B cell (primary cell): Measurements from ENCODE around the gene KIF11. TPM values are rescaled to one million over a fixed set of nuclear protein-coding genes. Genes with fewer than 3 reads are reported as not detected.
A peak's percentile ranks its signal among the peaks of the same experiment; 100 is the strongest.

ENCODE experiments used
- ATAC-seq: fragments of 200-7000 bp; cut with Tn5 transposase; one replicate; pipeline ENCODE4 v1.10.0; 2021; ENCODE audit warnings: low read depth, mild to moderate bottlenecking, moderate number of reproducible peaks, moderate library complexity
- CTCF ChIA-PET: fragments of 350-600 bp; sonication (Branson Sonifier 250); formaldehyde crosslinking; loops from one replicate; lab custom pipeline; 2021; ENCODE audit warnings: antibody characterized with exemption, inconsistent platforms; lab: Charles Lee
- POLR2A ChIA-PET: fragments of 350-600 bp; sonication (Branson Sonifier 250); formaldehyde crosslinking; loops from one replicate; lab custom pipeline; 2021; ENCODE audit warnings: antibody characterized with exemption; lab: Charles Lee
- DNase-seq: peaks from one replicate; pipeline ENCODE4 v3.0.0; 2013
- H2AFZ ChIP-seq: 2 replicates; pipeline ENCODE4 v1.6.1; 2012; ENCODE audit warnings: mild to moderate bottlenecking, low read depth, low read length; ENCODE audit not compliant: insufficient read depth, poor library complexity, severe bottlenecking
- H3K27ac ChIP-seq, 2 donors: 1 replicate in 1 of 2; 2 replicates in 1 of 2; pipeline ENCODE4 v1.5.1; 2012 to 2013; ENCODE audit warnings: low read length in 2 of 2, mild to moderate bottlenecking in 2 of 2, moderate library complexity in 1 of 2
- H3K27me3 ChIP-seq, 4 experiments: fragments of 200-600 bp in 1 of 4; sonication (generic) in 1 of 4; replicated peaks in 1 of 4; 1 replicate in 2 of 4; 2 replicates in 2 of 4; pipeline versions ENCODE4 v1.6.1 to v1.7.0; 2013 to 2016; ENCODE audit warnings: low read length in 3 of 4, mild to moderate bottlenecking in 2 of 4, mixed read lengths in 1 of 4, moderate library complexity in 1 of 4; ENCODE audit not compliant: insufficient read depth in 4 of 4, control insufficient read depth in 3 of 4; ENCODE audit errors: control extremely low read depth in 1 of 4
- H3K36me3 ChIP-seq, 2 experiments: replicated peaks in 1 of 2; 1 replicate in 1 of 2; 2 replicates in 1 of 2; pipeline versions ENCODE4 v1.6.1 to v1.7.1; 2013; ENCODE audit warnings: low read length in 1 of 2; ENCODE audit not compliant: insufficient read depth in 2 of 2, control insufficient read depth in 1 of 2; ENCODE audit errors: control extremely low read depth in 1 of 2, extremely low read depth in 1 of 2
- H3K4me1 ChIP-seq, 2 donors: fragments of 200-600 bp in 1 of 2; sonication (generic) in 1 of 2; 1 replicate in 1 of 2; 2 replicates in 1 of 2; pipeline versions ENCODE4 v1.5.1 to v1.6.1; 2013 to 2017; ENCODE audit warnings: low read length in 2 of 2; ENCODE audit not compliant: control insufficient read depth in 2 of 2, insufficient read depth in 2 of 2
- H3K4me2 ChIP-seq: replicated peaks from 2 replicates; pipeline ENCODE3; 2012; ENCODE audit warnings: mild to moderate bottlenecking, low read depth, low read length; ENCODE audit not compliant: poor library complexity, severe bottlenecking
- H3K4me3 ChIP-seq, 5 experiments: fragments of 200-600 bp in 1 of 5; sonication (generic) in 1 of 5; 1 replicate in 3 of 5; 2 replicates in 2 of 5; pipeline versions ENCODE4 v1.5.1 to v1.7.0; 2011 to 2016; ENCODE audit warnings: low read length in 4 of 5, mild to moderate bottlenecking in 4 of 5, low read depth in 2 of 5, control low read depth in 1 of 5, moderate library complexity in 1 of 5; ENCODE audit not compliant: insufficient read depth in 1 of 5; ENCODE audit errors: control extremely low read depth in 1 of 5, extremely low read depth in 1 of 5
- H3K79me2 ChIP-seq: fragments of 200-600 bp; sonication (generic); one replicate; pipeline ENCODE4 v1.6.0; 2016; ENCODE audit warnings: low read length; ENCODE audit not compliant: control insufficient read depth, insufficient read depth
- H3K9ac ChIP-seq: fragments of 200-600 bp; sonication (generic); 2 replicates; pipeline ENCODE4 v1.6.1; 2017; ENCODE audit warnings: mild to moderate bottlenecking, low read length, moderate library complexity
- H3K9me3 ChIP-seq, 3 donors: one replicate each; pipeline versions ENCODE4 v1.6.1 to v1.7.1; 2013; ENCODE audit warnings: low read length in 2 of 3; ENCODE audit not compliant: control insufficient read depth in 2 of 3, insufficient read depth in 1 of 3; ENCODE audit errors: control extremely low read depth in 1 of 3
- H4K20me1 ChIP-seq: 2 replicates; pipeline ENCODE4 v1.6.0; 2012; ENCODE audit warnings: mild to moderate bottlenecking, low read length; ENCODE audit not compliant: insufficient read depth, control insufficient read depth, poor library complexity, severe bottlenecking
- H3K27ac Mint-ChIP-seq: one replicate; pipeline ENCODE4 v1.8.0; 2021; ENCODE audit warnings: mixed read lengths
- H3K27me3 Mint-ChIP-seq: one replicate; pipeline ENCODE4 v1.8.0; 2021; ENCODE audit warnings: mixed read lengths
- H3K4me1 Mint-ChIP-seq: one replicate; pipeline ENCODE4 v1.8.0; 2021; ENCODE audit warnings: mixed read lengths
- H3K4me3 Mint-ChIP-seq: one replicate; pipeline ENCODE4 v1.8.0; 2021; ENCODE audit warnings: mixed read lengths
- H3K9me3 Mint-ChIP-seq: one replicate; pipeline ENCODE4 v1.8.0; 2022; ENCODE audit warnings: mixed read lengths; ENCODE audit not compliant: insufficient read depth
- CTCF ChIP-seq: fragments of 200-600 bp; IDR thresholded peaks from one replicate; pipeline ENCODE4 v1.8.0; 2022; ENCODE audit warnings: antibody characterized with exemption, mild to moderate bottlenecking
- EZH2 ChIP-seq: IDR thresholded peaks from 2 replicates; pipeline ENCODE4 v1.6.1; 2012; ENCODE audit warnings: borderline replicate concordance, low read depth, mild to moderate bottlenecking, moderate library complexity, low read length; ENCODE audit not compliant: insufficient read depth, poor library complexity, severe bottlenecking
- WGBS: methylation state at CpG from one replicate; pipeline ENCODE4 v1.1.5; 2013; ENCODE audit warnings: missing lambda C conversion rate; ENCODE audit not compliant: insufficient coverage; 5-methylcytosine and 5-hydroxymethylcytosine counted together
- intact Hi-C: fragments of 100-400 bp; cut with micrococcal nuclease; formaldehyde crosslinking; loops from one replicate; pipeline ENCODE4 v1.10.0; 2022
- polyA plus RNA-seq: library from polyadenylated mRNA; depleted of rRNA; stranded (reverse); fragments of >200 nt; gene quantifications from 2 replicates; pipeline ENCODE4 v1.2.3, GENCODE V29; 2012
- total RNA-seq, 2 donors: library from RNA; stranded (reverse); fragments of 120-200 nt in 1 of 2; gene quantifications; 1 replicate in 1 of 2; 2 replicates in 1 of 2; pipeline versions ENCODE4 v1.2.3 to v1.2.4, GENCODE V29; 2013 to 2022

KIF11 gene
- total and polyA plus RNA-seq, 2 donors (not counting 1 experiment from before 2014, with no cell fraction given), result 0.64 to 1.8 TPM

GRCh38 chr10:92681306-92681834 is 88.4 kb downstream of the KIF11 start:
- H3K4me3 Mint-ChIP-seq, result no peak overlapping the region
- H3K4me3 ChIP-seq, result no peak overlapping the region
- CTCF ChIA-PET, result interaction anchor here (0.9 to 3.1 kb wide), 4 partner anchors 8 to 165 kb away, joined by 3 to 12 read pairs (median 5); partner anchors contain the start of gene HHEX
- H3K27me3 ChIP-seq, result no peaks in the 10 kb centered on the region
- peaks cover 18% of the 10 kb centered on the region for H3K4me1 Mint-ChIP-seq
- no peak overlapping the region for H2AFZ ChIP-seq
- DNase-seq (no peak), ATAC-seq (no peak)
- peaks cover 0 to 4% (median 0%) of the 10 kb centered on the region in 3 donors for H3K9me3 ChIP-seq
- H3K36me3 ChIP-seq, result no peaks in the 10 kb centered on the region
- no peak overlapping the region for H3K4me2 ChIP-seq
- peaks cover 13% of the 10 kb centered on the region for H3K9me3 Mint-ChIP-seq
- no peaks in the 10 kb centered on the region for H3K27me3 Mint-ChIP-seq
- no peaks in the 10 kb centered on the region for H4K20me1 ChIP-seq
- POLR2A ChIA-PET, result interaction anchor here (0.6 kb wide), 1 partner anchor 1164 kb away, joined by 3 read pairs; no protein-coding TSS in a partner anchor
- H3K4me1 ChIP-seq, result peaks cover 5 to 6% of the 10 kb centered on the region in 2 donors
- intact Hi-C loops, result no loop called here
- no peak overlapping the region for H3K9ac ChIP-seq
- no peak overlapping the region for H3K27ac Mint-ChIP-seq
- WGBS, result no CpG with 5 or more reads among the region's 2 CpGs
- TF ChIP-seq CTCF (no peak), EZH2 (no peak)
- H3K27ac ChIP-seq, result no peak overlapping the region
- H3K79me2 ChIP-seq, result peaks cover 7% of the 10 kb centered on the region

DNA sequence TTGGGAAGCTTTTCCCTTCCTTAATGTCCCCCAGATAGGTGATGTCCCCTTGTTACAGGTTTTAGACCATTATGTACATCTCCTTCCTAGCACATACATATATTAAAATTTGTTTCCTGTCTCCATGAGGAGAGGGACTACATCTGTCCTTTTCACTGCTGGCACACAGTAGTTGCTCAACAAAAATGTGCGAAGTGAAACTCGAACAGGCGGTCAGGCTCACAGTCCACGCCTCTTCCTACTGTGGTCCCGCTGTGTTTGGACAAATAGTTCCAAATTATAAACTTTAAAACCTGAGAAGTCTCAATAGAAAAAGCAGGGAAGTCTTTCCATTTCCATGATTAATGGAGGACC is 95.6 kb downstream of the KIF11 start:
- H3K36me3 ChIP-seq, result peaks cover 3 to 18% of the 10 kb centered on the region in 2 experiments
- peaks cover 16 to 22% of the 10 kb centered on the region in 2 donors for H3K4me1 ChIP-seq
- CTCF ChIA-PET, result interaction anchor here (1.3 to 8.1 kb wide), 12 partner anchors 42 to 192 kb away, joined by 3 to 73 read pairs (median 5); partner anchors contain the start of gene EXOC6
- H2AFZ ChIP-seq, result peak overlapping the region; percentile 92
- Mint-ChIP-seq H3K27me3 (no peaks in the 10 kb centered on the region), H3K4me3 (peak overlapping the region; percentile 96), H3K4me1 (peaks cover 41% of the 10 kb centered on the region), H3K9me3 (peaks cover 13% of the 10 kb centered on the region), H3K27ac (peak overlapping the region; percentile 94)
- TF ChIP-seq CTCF (no peak), EZH2 (no peak)
- POLR2A ChIA-PET, result interaction anchor here (0.6 to 5.3 kb wide), 5 partner anchors 22 to 160 kb away, joined by 5 to 61 read pairs (median 38); partner anchors contain the start of genes EXOC6 and KIF11
- peak overlapping the region in 1 of 2 donors; percentile 72 for H3K27ac ChIP-seq
- no peak for DNase-seq
- WGBS, result 53% methylated on average over 3 of the region's 5 CpGs
- H3K9ac ChIP-seq, result peak overlapping the region; percentile 76
- H3K4me2 ChIP-seq, result peak overlapping the region; percentile 94
- peaks cover 4% of the 10 kb centered on the region for H4K20me1 ChIP-seq
- no peaks in the 10 kb centered on the region for H3K27me3 ChIP-seq
- H3K79me2 ChIP-seq, result peaks cover 49% of the 10 kb centered on the region
- no peak for ATAC-seq
- intact Hi-C loops, result loop anchor here (2.0 kb wide), 1 partner anchor 808 kb away; the partner anchor contains the start of gene CEP55
- peaks cover 0 to 7% (median 0%) of the 10 kb centered on the region in 3 donors for H3K9me3 ChIP-seq
- peak overlapping the region; percentile 39 to 95 (median 76) for H3K4me3 ChIP-seq
